GM04503 (cell line): ENCODE data around the gene ADAMTS9.
"Not testable (repeated sequence)": the region's sequence is repeated elsewhere in the genome, so short reads cannot be mapped to it uniquely, and the experiment has no call there.

ENCODE experiments used
- DNase-seq: peaks from one replicate; pipeline ENCODE4 v3.0.0-alpha.2; 2012; ENCODE audit warnings: low read depth

Gene ADAMTS9

DNA sequence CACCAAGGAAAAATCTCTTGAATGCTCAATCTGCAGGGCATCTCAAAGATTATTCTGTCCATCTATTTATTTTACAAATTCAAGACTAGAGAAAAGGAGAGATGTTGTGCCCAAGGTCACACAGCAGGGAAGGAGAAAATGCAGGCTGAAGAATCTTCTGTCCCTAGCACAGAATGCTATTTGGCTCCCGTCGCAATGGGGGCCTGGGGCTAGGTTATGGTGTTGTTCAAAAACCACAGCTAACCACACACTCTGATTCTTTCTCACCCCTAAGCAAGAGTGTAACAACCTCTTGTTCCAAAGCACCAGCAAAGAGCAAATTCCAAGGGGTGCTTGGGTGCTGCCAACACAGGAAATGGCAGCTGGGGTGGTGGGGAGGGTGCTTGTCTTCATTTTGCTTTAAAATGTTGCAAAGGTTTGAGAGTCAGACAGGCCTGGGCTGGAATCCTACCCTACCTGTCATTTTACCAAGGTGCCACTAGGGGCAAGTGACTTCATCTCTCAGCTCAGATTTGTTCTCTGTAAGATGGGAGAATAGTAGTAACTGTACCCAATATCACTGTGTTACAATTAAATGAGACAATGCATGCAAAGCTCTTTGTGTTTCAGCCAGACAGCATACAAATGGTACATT is 112.5 kb downstream of the ADAMTS9 start:
- DNase-seq, result no peak

DNA sequence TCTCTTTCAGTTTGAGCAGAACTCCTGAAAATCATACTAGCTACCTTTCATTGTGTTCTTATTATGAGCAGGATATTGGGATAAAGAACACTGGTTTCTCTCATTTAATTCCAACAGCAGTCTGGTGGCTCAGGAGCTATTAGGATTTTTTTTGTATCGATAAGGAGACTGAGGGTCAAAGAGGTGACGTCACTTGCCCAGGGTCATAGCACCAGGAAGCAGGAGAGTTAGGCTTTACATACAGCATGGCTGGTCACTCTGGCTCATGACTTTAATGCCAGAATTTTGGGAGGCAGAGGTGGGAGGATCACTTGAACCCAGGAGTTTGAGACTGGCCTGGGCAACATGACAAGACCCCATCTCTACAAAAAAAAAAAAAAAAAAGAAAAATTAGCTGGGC is 113.6 kb downstream of the ADAMTS9 start:
- no peak for DNase-seq

DNA sequence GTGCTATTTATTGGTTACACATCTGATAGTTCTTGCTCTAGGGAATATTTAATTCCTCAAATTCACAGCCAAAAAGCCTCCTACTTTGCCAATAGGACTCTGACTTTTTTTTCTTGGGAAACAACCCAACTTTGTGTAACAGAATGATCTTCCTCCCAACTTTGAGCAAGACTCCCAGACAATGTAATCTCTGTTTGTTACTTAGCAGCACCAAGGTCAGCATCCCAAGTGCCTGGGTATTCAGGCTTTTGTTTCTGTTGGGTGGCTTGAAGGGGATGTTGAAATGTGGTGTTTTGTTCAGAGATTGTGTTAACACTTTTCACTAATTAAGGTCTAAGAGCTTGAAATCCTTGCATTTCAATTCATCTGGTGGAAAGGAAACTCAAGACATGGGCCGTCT is 115.8 kb downstream of the ADAMTS9 start:
- no peak for DNase-seq

DNA sequence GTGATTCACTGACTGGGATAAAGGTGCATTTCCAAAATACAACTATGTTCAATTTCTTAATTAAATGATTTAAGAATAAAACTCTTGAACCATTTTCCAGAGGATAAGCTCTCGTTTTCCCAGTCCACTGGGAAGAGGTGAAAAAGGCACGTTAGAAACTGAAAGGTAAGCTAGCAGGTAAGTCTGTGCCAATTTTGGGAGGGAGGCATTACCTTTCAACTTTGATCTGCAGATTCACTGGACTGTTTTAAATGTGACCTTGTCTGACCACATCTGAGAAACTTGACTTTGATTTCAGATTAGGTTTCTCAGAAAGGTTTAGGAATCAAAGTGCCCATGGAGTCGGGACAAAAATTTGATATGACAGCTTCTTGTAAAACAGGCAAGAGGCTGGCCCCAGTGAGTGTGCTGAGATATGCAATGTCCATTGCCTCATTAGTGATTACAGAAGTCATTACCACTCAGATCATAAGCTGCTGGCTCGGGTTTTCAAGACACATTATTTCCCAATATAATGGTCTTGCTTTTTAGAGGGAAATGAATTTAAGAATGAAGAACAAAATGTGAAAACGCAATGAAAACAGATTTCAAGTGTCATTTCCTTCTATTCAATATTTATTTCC is 118.8 kb downstream of the ADAMTS9 start:
- no peak for DNase-seq

DNA sequence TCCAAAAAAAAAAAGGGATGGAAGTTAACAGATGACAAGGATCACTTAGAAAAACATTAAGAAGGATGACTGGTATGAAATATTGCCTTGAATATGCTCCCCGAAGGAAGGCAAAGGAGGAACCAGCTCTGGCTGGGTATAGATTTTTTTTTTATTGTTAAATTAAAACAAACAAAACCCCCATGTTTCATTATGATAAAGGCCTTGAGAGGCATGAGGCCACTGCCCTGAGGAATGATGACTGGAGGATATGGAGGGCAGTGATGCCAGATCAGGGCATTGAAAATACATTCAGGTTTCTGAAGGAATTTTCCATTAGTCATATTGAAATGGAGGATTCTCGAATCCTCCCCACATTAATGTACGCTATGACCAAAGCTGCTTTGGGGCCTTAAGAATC is 120.9 kb downstream of the ADAMTS9 start:
- DNase-seq, result no peak

DNA sequence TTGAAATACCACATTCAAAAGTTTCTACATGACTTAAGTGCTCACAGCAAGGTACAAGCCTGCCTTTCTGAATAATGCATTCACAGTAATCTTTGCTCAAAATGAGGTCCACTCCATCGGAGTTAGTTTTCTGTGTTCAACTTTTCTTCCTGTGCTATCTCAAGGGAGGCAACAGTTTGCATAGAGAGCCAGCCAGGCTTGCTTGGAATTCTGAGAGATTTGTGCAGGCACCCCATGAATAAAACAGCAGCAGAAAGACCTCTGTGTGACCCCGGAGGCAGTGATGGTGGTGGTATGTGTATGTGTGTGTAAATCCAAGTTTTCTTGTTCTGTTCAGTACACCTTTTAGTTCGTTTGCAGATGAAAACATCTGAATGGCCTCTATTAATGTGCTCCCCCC is 124.0 kb downstream of the ADAMTS9 start:
- no peak for DNase-seq

DNA sequence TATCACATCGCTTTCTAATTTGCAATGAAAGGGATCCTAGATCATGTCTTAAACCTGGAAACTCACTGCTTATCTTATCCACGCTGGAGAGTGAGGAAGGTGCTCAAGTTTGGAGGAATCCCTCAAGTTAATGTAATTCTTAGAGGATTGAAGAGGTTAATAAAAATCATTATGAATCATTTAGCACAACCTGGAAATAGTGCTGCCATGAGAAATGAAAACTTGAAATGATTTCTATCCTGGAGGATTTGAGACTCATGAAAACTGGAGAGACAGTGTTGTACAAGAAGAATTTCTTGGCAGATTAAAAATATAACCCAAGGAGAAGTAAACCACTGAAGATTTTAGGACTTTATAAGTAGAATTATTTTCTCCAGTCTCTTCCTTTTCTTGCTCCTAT is 125.9 kb downstream of the ADAMTS9 start:
- DNase-seq, result no peak

DNA sequence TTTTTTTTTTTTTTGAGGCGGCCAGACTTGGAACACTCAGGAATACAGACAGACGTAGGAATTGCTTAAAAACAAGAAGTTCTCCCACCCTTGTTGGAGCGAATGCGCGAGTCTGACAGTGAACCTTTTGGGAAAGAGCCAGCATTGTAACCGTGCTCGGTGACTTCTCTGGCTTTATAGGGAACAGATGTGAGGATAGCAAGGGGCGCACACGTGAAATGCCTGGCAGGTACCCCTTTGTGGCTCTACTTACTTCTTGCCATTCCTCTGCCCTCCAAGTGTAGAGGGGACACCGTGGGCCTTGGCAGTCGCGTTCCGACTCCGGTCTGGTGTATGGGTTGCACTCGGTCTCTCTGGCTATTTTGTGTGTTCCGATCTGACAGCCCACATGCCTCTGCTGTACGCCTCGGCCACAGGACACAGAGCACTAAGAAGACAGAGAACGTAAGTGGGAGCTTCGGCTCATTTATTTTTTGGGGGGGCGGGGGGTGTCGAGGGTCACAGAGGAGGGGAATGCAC is 126.4 kb downstream of the ADAMTS9 start:
- DNase-seq, result no peak

DNA sequence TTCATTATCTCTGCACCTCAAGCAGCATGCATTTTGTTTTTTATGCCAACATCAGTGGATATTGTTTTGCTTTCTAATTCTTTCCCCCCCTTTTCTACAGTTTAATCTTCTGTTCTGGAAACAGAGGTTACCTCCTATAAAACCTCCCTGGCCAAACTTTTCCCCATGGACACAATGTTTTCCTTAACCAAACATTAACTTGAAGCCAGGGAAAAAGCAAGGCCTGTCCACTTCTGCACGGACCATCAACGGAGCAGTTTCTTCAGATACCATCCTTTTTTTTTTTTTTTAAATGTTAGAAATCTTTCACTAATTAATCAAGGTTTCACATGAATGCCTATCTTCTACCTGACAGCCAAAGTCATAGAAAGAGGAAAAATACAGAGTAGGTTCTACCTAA is 127.0 kb downstream of the ADAMTS9 start:
- no peak for DNase-seq

DNA sequence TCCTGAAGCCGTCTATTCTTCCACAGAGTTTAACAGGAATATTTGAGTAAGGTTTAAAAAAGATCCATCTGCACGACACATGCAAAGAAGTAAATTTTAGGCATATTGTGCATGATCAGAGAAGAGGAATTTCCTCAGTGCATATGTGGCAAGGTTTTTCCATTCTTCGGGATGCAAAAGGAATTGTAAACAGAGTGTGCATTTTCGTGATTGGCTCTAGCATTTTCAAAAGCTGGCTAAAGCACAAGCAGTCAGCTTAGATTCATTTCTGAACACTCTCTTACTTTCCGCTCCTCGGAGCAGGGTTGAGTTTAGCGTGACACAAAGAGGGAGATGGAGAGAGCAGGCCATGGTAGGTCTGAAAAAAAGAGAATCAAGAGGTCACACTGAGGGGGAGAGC is 128.2 kb downstream of the ADAMTS9 start:
- no peak for DNase-seq

DNA sequence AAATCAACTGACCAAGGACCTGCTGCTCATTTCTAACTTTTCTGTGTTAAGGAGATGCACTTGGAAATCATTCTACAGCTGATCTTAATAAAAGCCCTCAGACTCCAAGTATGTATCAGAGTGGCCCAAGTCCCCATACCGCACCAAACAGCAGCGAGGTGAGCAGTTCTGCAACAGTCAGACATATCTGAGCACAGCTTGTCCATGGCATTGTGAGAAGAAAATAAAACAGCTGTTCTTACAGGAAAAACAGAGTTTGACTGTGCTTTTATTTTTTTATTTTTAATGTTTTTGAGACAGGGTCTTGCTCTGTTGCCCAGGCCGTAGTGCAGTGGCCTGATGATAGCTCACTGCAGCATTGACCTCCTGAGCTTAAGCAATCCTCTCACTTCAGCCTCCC is 131.8 kb downstream of the ADAMTS9 start:
- DNase-seq, result no peak

DNA sequence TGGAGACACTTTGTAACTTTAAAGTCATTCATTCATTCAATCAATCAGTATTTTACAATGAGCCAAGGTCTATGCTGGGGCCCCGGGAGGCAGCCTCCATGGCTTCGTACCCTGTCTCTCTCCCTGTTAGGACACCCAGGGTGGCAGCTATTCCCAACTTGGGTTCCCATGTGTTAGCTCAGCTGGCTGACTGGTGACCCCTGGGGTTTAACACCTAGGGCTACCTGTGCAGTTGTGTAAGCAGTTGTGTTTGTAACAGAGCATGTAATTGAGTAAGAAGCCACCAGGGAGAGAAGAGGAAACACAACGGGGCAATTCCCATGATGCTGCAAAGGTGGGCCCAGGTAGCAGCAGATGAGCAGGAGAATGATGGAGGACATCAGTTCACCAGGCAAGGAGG is 132.4 kb downstream of the ADAMTS9 start:
- DNase-seq, result no peak

DNA sequence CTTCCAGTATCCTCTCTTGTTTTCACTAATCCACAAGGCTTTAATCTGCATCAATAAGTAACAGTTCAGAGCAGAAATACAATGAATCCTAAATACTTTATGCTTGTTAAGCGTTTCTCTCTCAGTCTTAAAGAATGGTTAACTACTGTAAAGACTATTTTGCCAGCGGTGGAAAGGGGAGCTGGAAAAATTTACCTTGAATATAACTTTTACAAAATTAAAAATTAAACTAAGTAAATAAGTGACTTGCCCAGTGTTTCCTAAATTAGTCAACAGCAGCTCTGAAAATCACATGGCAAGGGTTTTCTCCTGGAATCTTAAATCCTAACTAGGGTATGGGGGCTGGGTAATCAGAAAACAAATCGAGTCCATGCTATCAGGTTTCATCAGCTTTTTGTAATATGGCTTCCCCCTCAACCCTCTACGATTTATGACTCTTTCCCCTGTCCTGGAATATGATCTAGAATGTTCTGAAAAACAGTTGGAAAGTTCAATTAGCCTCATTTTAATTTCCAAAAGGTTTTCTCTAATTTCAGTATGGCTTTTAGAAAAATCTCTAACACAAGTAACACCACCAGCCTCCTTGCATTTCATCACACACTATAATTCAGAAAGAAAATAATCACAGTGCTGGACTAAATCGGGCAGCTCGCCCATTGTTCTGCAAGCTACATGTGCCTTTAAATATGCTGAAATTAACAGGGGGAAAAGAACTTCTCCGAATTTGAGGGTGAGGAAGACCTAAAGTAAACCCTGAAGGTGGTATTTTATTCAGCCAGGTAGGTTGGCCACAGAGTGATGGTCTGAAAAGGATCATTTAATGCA is 133.5 kb downstream of the ADAMTS9 start:
- DNase-seq, result no peak

DNA sequence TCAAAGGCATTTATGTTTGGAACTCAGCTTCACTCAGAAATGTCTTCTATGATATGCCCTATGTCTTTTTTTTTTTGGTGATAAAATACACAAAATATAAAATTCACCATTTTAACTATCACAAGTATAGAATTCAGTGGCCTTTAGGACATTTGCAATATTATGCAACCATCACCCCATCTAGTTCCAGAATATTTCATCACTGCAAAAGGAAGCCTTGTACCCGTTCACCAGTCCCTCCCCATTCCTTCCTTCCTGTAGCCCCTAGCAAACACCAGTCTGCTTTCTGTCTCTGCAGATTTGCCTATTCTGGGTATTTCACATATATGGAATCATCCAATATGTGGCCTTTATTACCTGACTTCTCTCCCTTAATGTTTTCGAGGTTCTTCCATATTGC is 134.8 kb downstream of the ADAMTS9 start:
- DNase-seq, result no peak

DNA sequence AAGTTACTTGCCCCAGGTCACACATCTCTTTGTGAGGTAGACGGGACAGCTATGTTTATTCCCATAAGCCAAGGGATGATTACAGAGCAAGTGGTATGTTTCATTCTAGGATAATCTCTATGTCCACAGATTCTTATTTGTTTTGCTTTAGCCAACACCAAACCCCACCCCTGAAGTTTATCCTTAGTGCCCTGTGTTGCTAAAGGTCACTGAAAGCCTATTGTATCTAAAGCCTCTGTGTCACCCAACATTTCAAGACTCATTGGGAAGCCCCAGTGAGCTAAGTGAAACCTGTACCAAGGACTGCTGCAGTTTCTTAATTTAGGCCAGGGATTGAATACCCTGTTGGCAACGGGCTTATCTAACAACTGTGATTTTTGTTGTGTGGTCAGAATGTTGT is 135.6 kb downstream of the ADAMTS9 start:
- DNase-seq, result no peak

DNA sequence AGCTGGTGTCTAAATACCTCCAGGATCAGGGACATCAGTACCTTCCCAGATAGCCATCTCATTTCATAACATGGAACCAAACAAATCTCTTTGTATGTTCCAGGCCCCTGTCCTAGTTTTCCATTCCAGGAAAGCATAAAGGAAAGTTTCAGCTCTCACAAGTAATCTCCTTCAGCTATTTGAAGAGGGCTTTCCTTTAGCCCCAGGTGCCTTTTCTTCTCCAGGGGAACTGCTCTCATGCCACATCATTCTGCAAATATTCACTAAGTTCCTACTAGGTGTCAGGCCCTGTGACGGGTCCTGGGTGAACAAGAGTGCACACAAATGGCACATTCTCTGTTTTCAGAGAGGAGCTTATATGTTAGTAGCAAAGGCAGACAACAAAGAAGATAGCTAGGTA is 136.1 kb downstream of the ADAMTS9 start:
- no peak for DNase-seq

DNA sequence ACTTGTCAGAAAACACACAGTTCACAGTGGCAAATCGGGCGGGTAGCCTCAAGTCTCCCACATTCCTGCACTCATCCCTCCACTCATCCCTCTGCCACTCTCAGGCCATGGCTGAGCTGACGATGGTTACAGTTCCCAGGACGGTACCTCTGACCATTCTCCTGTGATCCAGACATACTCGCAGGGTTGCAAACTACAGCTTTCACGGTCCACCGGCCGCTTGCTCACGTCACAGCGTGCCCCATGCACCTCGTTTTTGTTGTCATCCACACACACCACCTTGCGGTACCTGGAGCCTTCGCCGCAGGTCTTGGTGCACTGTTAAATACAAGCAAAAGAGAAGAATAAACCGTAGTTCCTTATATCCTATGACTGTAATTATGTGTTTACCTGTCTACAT is 137.1 kb downstream of the ADAMTS9 start:
- DNase-seq, result no peak

DNA sequence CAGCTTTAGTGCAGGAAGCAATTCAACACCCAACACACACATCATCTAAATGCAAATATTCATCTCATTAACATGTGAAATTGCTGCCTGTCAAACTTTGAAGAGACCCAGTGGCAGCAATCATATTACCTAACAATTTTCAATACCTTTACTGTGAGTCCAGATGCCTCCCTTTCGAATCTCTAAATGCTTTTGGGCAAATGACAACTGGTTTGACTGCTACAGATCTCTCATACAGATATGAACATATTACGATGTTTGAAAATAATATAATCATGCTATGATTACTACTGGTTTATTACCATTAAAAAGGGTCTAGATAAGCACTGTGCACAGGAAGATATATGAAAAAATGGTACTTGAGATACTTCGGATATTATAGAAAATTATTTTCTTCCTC is 137.9 kb downstream of the ADAMTS9 start:
- DNase-seq, result no peak

DNA sequence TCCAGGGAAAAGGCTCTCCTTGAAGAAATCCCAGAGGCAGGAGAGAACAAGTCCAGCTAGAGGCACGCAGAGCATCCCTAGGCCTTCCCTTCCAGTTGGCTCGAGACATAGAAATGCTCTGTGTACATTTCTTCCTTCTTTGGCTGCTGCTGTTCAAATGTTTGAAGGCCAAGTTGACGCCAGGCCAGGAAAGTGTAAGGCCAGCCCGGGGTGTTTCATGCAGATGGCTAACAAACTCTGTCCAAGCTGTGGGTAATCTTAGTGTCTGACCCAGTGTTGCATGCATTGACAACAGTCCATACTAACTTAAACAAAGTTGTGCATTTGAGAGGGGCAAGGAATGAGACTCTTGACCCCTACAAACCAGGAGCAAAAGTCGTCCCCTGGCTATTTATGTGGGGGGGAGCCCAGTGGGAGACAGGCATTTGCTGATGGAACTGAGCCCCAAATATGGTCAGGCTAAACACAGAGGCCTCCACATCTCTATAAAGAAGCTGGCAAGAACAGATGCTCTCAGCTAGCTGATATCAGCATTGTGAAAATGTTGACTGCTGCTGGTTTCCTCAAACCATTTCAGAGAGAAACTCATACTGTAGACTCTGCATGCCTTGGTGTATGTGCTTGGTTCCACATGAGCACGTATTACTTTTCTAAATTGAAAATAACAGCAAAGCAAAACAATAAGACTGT is 139.5 kb downstream of the ADAMTS9 start:
- DNase-seq, result peak; percentile 12

DNA sequence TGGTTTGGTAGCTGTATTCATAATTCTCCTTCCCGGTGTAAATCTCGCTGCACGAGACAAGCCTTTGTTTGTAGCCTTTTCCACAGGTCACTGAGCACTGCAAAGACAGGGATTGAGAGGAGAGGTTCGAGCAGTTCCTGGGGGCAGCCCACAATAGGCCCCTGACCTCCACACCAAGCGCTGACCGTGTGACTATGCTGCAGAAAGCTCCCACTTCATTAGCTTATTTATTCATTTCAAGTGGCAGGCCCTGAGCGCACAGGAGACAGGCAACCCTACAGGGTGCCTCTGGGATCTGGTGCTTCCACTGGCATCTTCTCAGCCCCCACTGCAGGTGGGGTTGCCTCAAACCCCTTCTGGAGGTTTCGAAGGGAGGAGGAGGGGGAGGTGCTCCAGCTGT is 140.9 kb downstream of the ADAMTS9 start:
- no peak for DNase-seq

DNA sequence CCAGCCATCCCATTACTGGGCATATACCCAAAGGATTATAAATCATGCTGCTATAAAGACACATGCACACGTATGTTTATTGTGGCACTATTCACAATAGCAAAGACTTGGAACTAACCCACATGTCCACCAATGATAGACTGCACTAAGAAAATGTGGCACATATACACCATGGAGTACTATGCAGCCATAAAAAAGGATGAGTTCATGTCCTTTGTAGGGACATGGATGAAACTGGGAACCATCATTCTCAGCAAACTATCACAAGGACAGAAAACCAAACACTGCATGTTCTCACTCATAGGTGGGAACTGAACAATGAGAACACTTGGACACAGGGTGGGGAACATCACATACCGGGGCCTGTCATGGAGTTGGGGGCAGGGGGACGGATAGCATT is 142.6 kb downstream of the ADAMTS9 start:
- not testable (repeated sequence) for DNase-seq

DNA sequence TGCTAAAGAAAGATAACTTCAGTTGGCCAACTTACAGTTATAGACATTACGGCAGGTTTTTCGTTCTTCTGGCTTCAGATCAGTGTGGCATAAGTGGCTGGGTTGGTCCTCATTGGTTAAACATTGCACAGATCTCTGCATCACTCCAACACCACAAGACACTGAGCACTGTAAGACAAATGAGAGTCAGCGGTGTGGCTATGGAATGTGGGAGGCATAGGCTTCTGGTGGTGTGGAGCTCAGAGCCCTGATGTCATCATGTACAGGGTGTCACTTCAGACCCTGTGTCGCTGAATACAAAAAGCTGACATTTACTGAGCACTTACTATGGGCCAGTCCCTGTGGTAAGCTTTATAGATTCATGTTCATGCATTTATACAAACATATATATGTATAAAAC is 146.0 kb downstream of the ADAMTS9 start:
- DNase-seq, result no peak
